Parathyroid adenoma (tissue), 2 donors: ENCODE measurements around the gene KLHL26.

Experiments
- H2AFZ ChIP-seq: fragments of 300-600 bp; sonication (generic); one replicate; pipeline ENCODE4 v1.7.0; 2017; ENCODE audit warnings: antibody characterized with exemption, mild to moderate bottlenecking
- H3K27ac ChIP-seq: fragments of 300-600 bp; sonication (generic); one replicate; pipeline ENCODE4 v1.7.0; 2017
- H3K27me3 ChIP-seq: fragments of 300-600 bp; sonication (generic); one replicate; pipeline ENCODE4 v1.7.0; 2017; ENCODE audit warnings: low read length; ENCODE audit not compliant: control insufficient read depth, insufficient read depth
- H3K36me3 ChIP-seq: fragments of 300-600 bp; sonication (generic); one replicate; pipeline ENCODE4 v1.7.0; 2017; ENCODE audit warnings: low read length; ENCODE audit not compliant: control insufficient read depth, insufficient read depth
- H3K4me1 ChIP-seq: fragments of 300-600 bp; sonication (generic); one replicate; pipeline ENCODE4 v1.7.0; 2017; ENCODE audit warnings: control low read depth
- H3K4me2 ChIP-seq: fragments of 300-600 bp; sonication (generic); one replicate; pipeline ENCODE4 v1.7.0; 2017; ENCODE audit warnings: low read length
- H3K4me3 ChIP-seq: fragments of 300-600 bp; sonication (generic); one replicate; pipeline ENCODE4 v1.7.0; 2017; ENCODE audit warnings: low read depth, low read length
- H3K79me2 ChIP-seq: fragments of 300-600 bp; sonication (generic); one replicate; pipeline ENCODE4 v1.7.0; 2017; ENCODE audit warnings: control low read depth
- H3K9ac ChIP-seq: fragments of 300-600 bp; sonication (generic); one replicate; pipeline ENCODE4 v1.7.0; 2017; ENCODE audit warnings: mild to moderate bottlenecking
- H3K9me3 ChIP-seq: fragments of 300-600 bp; sonication (generic); one replicate; pipeline ENCODE4 v1.7.0; 2017; ENCODE audit warnings: low read length; ENCODE audit not compliant: control insufficient read depth
- TF ChIP-seq, protein P1 (sequence below): fragments of 300-600 bp; sonication (generic); IDR thresholded peaks from one replicate; pipeline ENCODE4 v1.7.0; 2017; ENCODE audit warnings: antibody characterized with exemption, mild to moderate bottlenecking
- donor health status: primary hyperparathyroidism.

KLHL26 gene

DNA sequence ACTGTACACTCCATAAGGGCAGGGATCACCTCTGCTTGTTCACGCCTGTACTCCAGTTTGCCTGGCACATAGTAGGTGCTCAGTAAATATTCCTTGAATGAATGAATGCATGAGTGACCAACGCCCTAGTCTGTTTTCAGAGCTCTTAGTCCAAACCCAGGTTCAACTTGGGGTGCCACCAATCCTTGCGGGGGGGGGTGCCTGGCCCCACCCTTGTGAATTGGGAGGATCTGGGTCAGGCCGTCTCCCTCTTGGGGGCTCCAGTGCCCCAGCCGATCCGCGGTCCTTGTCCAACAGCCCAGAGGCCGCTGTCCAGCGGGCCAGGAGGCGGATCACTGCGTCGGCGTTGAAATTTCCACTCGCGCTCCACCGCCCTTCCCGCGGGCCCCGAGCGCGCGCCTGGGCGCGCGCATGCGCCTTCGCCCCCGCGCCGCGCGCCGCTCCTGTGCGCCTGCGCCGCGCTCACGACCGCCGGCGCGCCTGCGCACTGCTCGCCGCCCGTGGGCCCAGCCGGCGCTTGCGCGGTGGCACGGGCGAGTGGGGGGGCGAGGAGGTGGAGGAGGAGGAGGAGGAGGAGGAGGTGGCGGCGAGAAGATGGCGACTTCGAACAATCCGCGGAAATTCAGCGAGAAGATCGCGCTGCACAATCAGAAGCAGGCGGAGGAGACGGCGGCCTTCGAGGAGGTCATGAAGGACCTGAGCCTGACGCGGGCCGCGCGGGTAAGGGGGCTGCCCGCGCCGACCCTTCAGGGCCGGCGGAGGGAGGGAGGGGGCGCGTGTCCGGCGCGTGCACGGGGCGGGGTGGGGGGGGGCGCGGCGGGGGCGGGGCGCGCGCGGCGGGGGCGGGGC lies 46.5 kb downstream of the KLHL26 start, which contains the start of gene CRTC1:
TSS of gene CRTC1 (plus strand) at position 572 of the 849 bp plus-strand sequence. CDS start at position 595, 23 bp downstream.
- H3K4me3 ChIP-seq, result peak within 1 kb of the TSS; percentile 64
- TF ChIP-seq, protein P1, sequence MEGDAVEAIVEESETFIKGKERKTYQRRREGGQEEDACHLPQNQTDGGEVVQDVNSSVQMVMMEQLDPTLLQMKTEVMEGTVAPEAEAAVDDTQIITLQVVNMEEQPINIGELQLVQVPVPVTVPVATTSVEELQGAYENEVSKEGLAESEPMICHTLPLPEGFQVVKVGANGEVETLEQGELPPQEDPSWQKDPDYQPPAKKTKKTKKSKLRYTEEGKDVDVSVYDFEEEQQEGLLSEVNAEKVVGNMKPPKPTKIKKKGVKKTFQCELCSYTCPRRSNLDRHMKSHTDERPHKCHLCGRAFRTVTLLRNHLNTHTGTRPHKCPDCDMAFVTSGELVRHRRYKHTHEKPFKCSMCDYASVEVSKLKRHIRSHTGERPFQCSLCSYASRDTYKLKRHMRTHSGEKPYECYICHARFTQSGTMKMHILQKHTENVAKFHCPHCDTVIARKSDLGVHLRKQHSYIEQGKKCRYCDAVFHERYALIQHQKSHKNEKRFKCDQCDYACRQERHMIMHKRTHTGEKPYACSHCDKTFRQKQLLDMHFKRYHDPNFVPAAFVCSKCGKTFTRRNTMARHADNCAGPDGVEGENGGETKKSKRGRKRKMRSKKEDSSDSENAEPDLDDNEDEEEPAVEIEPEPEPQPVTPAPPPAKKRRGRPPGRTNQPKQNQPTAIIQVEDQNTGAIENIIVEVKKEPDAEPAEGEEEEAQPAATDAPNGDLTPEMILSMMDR, result peak; percentile 20
- H3K9ac ChIP-seq, result no peak within 1 kb of the TSS
- peaks cover 43% of the 10 kb centered on the region for H3K79me2 ChIP-seq
- H3K27me3 ChIP-seq, result no peaks in the 10 kb centered on the region
- H3K27ac ChIP-seq, result peak within 1 kb of the TSS; percentile 71
- no peaks in the 10 kb centered on the region for H3K36me3 ChIP-seq
- peaks cover 29% of the 10 kb centered on the region for H3K4me1 ChIP-seq
- H3K9me3 ChIP-seq, result no peaks in the 10 kb centered on the region
- H2AFZ ChIP-seq, result peak within 1 kb of the TSS; percentile 76
- peak within 1 kb of the TSS; percentile 78 for H3K4me2 ChIP-seq

DNA sequence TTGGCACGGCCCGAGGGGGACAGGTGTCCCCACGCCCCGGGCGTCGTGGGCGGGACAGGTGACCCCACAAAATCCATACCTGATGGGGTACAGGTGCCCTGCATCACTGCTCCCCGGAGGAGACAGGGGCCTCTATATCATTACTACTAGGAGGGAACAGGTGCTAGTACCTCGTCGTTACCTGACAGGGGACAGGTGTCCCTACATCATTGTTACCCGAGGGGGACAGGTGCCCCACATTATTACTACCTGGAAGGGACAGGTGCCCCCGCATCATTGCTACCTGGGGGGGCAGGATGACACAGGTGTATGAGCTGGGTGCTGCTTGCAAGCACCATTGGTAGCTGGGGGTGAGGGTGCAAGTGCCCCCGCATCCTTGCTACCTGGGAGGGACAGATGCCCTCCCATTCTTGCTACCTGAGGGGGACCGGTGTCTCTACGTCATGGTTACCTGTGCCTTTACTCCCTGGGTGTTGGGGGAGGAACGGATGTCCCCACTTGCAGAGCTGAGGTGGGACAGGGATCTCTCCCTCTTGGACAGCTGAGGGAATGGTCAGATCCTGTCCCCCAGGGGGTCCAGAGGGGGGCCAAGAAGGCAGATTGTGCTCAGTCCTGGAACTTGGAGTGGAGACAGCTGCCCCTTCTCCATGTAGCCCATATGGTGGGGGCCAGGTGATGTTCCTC lies 47.3 kb downstream of the KLHL26 start:
- Histone ChIP-seq H3K27me3 (no peaks in the 10 kb centered on the region), H3K36me3 (no peaks in the 10 kb centered on the region), H3K9ac (no peak overlapping the region), H2AFZ (peak overlapping the region; percentile 38), H3K9me3 (no peaks in the 10 kb centered on the region), H3K27ac (no peak overlapping the region), H3K4me2 (peak overlapping the region; percentile 77), H3K4me1 (peaks cover 29% of the 10 kb centered on the region), H3K4me3 (peak overlapping the region; percentile 55), H3K79me2 (peaks cover 48% of the 10 kb centered on the region)
- TF ChIP-seq, protein P1, result no peak

DNA sequence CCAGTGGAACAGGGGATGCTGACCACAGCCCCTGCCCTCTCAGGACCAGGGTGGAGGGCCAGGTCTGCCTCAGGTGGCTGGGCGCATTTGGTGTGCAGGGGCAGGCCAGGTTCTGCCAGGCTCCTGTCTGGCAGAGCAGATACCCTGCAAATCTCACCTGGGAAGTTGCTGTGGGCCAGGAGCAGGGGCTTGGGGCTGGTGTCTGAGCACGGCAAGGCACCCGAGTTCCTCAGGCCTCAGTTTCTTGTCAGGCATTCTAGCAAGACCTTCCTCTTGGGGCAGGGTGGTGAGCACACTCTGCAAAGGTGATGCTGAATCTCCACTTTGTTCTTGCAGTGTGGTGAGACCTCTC lies 47.8 kb downstream of the KLHL26 start:
- Histone ChIP-seq H3K9me3 (no peaks in the 10 kb centered on the region), H3K4me2 (peak overlapping the region; percentile 77), H3K9ac (no peak overlapping the region), H3K4me1 (peaks cover 29% of the 10 kb centered on the region), H3K4me3 (peak overlapping the region; percentile 55), H2AFZ (no peak overlapping the region), H3K27ac (no peak overlapping the region), H3K27me3 (no peaks in the 10 kb centered on the region), H3K36me3 (no peaks in the 10 kb centered on the region), H3K79me2 (peaks cover 49% of the 10 kb centered on the region)
- TF ChIP-seq, protein P1, result no peak

DNA sequence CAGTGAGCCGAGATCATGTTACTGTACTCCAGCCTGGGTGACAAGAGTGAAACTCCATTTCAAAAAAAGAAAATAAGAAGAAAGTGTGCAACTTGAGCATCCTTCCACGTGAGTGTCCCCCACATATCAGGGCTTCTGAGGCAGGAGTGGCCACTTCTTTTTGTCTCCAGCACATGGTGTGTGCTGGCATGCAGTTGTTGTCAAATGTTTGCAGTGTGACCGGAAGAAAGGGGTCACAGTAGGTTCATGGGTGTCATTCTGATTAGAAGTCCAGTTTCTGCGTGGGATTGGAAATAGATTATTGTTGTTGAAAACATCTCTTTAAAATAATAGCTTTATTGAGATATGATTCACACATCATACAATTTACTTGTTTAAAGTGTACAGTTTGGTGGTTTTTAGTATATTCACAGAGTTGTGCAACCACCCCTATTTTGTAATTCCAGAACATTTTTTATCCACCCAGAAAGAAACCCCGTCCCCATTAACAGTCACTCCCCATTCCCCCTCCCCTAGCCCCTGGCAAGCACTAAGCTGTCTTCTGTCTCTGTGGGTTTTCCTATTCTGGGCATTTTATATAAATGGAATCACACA lies 48.9 kb downstream of the KLHL26 start:
- H3K9me3 ChIP-seq, result no peaks in the 10 kb centered on the region
- peaks cover 57% of the 10 kb centered on the region for H3K79me2 ChIP-seq
- H3K9ac ChIP-seq, result no peak overlapping the region
- H2AFZ ChIP-seq, result no peak overlapping the region
- peaks cover 29% of the 10 kb centered on the region for H3K4me1 ChIP-seq
- no peak overlapping the region for H3K27ac ChIP-seq
- TF ChIP-seq, protein P1, result no peak
- H3K36me3 ChIP-seq, result no peaks in the 10 kb centered on the region
- no peaks in the 10 kb centered on the region for H3K27me3 ChIP-seq
- H3K4me2 ChIP-seq, result no peak overlapping the region
- no peak overlapping the region for H3K4me3 ChIP-seq
